Stomach (tissue), 9 donors: Measurements from ENCODE around the gene FRYL. TPM values are rescaled to one million over a fixed set of nuclear protein-coding genes. Genes with fewer than 3 reads are reported as not detected.
A peak's percentile ranks its signal among the peaks of the same experiment; 100 is the strongest.

ENCODE experiments used
- DNase-seq, 2 donors: peaks; one replicate each; pipeline versions ENCODE4 v3.0.0 to v3.0.0-alpha.2; 2013 to 2019
- H3K27ac ChIP-seq, 5 donors: fragments of 200-600 bp in 4 of 5; sonication (generic) in 4 of 5; one replicate each; pipeline ENCODE4 v1.5.1; 2013 to 2019; ENCODE audit warnings: mild to moderate bottlenecking in 1 of 5, moderate library complexity in 1 of 5
- H3K27me3 ChIP-seq, 3 donors: fragments of 200-600 bp; sonication (generic); one replicate each; pipeline ENCODE4 v1.5.1; 2017 to 2019; ENCODE audit warnings: mixed run types in 1 of 3
- H3K36me3 ChIP-seq, 4 donors: fragments of 200-600 bp; sonication (generic); 1 replicate in 3 of 4; 2 replicates in 1 of 4; pipeline ENCODE4 v1.5.1; 2016 to 2019
- H3K4me1 ChIP-seq, 4 donors: fragments of 200-600 bp; sonication (generic); one replicate each; pipeline ENCODE4 v1.5.1; 2016 to 2019
- H3K4me3 ChIP-seq, 4 donors: fragments of 200-600 bp; sonication (generic) in 3 of 4; one replicate each; pipeline ENCODE4 v1.5.1; 2016 to 2019; ENCODE audit warnings: mild to moderate bottlenecking in 1 of 4
- H3K9me3 ChIP-seq, 4 donors: fragments of 200-600 bp; sonication (generic); one replicate each; pipeline ENCODE4 v1.5.1; 2016 to 2019
- EP300 ChIP-seq: sonication (generic); formaldehyde crosslinking; IDR thresholded peaks from one replicate; pipeline ENCODE4 v1.6.1; 2017; ENCODE audit warnings: antibody characterized with exemption
- POLR2A ChIP-seq, 4 donors: fragments of 450-650 bp; IDR thresholded peaks; one replicate each; pipeline ENCODE4 v1.6.1; 2016; ENCODE audit warnings: antibody characterized with exemption in 4 of 4, control low read depth in 2 of 4, mild to moderate bottlenecking in 1 of 4, moderate library complexity in 1 of 4
- POLR2AphosphoS5 ChIP-seq, 3 donors: sonication (generic); formaldehyde crosslinking; IDR thresholded peaks; one replicate each; pipeline ENCODE4 v1.6.1; 2016; ENCODE audit warnings: antibody characterized with exemption in 3 of 3
- WGBS, 5 donors: extraction: QIAGEN DNeasy Blood & Tissue Kit in 3 of 5; methylation state at CpG; one replicate each; pipeline versions ENCODE4 v1.1.5 to v1.1.7; 2013 to 2018; 5-methylcytosine and 5-hydroxymethylcytosine counted together
- intact Hi-C: fragments of 100-400 bp; cut with DNase I; formaldehyde crosslinking; loops from one replicate; pipeline ENCODE4 v1.15.1; 2023; ENCODE audit warnings: low total_unique reads
- polyA plus RNA-seq, 3 donors: library from polyadenylated mRNA; stranded (reverse); fragments of 200-250 nt; gene quantifications; one replicate each; pipeline ENCODE4 v1.2.3, GENCODE V29; 2013
- total RNA-seq, 5 donors: library from RNA; depleted of rRNA; stranded (reverse); fragments of >200 nt; gene quantifications; one replicate each; pipeline versions ENCODE4 v1.1.0 to v1.2.3, GENCODE V29; 2014 to 2016
- TF ChIP-seq, protein P1 (sequence below), 7 experiments: fragments of 450-650 bp in 4 of 7; fragments of 200-600 bp in 3 of 7; sonication (generic) in 3 of 7; IDR thresholded peaks; one replicate each; pipeline ENCODE4 v1.5.1; 2016 to 2019; ENCODE audit warnings: antibody characterized with exemption in 7 of 7, control low read depth in 2 of 7, mild to moderate bottlenecking in 1 of 7
- donor health status: healthy with polysubstance abuse.
- donor health status: Bipolar disorder and iron deficiency.
- donor health status: healthy.

The FRYL gene
- total and polyA plus RNA-seq, 8 donors = 6.4 to 697 (median 67.0) TPM

GRCh38 chr4:48556268-48556667, 223.8 kb downstream of the FRYL start:
- no peak overlapping the region for H3K4me3 ChIP-seq
- TF ChIP-seq, protein P1, sequence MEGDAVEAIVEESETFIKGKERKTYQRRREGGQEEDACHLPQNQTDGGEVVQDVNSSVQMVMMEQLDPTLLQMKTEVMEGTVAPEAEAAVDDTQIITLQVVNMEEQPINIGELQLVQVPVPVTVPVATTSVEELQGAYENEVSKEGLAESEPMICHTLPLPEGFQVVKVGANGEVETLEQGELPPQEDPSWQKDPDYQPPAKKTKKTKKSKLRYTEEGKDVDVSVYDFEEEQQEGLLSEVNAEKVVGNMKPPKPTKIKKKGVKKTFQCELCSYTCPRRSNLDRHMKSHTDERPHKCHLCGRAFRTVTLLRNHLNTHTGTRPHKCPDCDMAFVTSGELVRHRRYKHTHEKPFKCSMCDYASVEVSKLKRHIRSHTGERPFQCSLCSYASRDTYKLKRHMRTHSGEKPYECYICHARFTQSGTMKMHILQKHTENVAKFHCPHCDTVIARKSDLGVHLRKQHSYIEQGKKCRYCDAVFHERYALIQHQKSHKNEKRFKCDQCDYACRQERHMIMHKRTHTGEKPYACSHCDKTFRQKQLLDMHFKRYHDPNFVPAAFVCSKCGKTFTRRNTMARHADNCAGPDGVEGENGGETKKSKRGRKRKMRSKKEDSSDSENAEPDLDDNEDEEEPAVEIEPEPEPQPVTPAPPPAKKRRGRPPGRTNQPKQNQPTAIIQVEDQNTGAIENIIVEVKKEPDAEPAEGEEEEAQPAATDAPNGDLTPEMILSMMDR (IDR thresholded peaks at IDR 0.05) = no peak
- no peak for TF ChIP-seq POLR2AphosphoS5 (IDR thresholded peaks at IDR 0.05)
- TF ChIP-seq EP300 = no peak
- no peak for TF ChIP-seq POLR2A (IDR thresholded peaks at IDR 0.05)
- intact Hi-C loops = no loop called here
- H3K36me3 ChIP-seq = peaks cover 32 to 96% (median 96%) of the 10 kb centered on the region in 4 donors
- H3K27me3 ChIP-seq = no peaks in the 10 kb centered on the region
- no peaks in the 10 kb centered on the region for H3K9me3 ChIP-seq
- no peaks in the 10 kb centered on the region for H3K4me1 ChIP-seq
- DNase-seq = no peak
- WGBS, 5 donors = 83 to 95% (median 91%) methylated on average over 2 of the region's 2 CpGs
- H3K27ac ChIP-seq = no peak overlapping the region

GRCh38 chr4:48554606-48555005, 225.5 kb downstream of the FRYL start:
- TF ChIP-seq, protein P1 (IDR thresholded peaks at IDR 0.05) = no peak
- TF ChIP-seq POLR2AphosphoS5 (IDR thresholded peaks at IDR 0.05) (no peak), POLR2A (IDR thresholded peaks at IDR 0.05) (no peak), EP300 (no peak)
- WGBS, 5 donors = 68 to 95% (median 76%) methylated on average over 4 to 5 of the region's 5 CpGs
- Histone ChIP-seq H3K27ac (no peak overlapping the region), H3K36me3 (peaks cover 36 to 96% (median 96%) of the 10 kb centered on the region in 4 donors), H3K4me1 (no peaks in the 10 kb centered on the region), H3K4me3 (no peak overlapping the region), H3K27me3 (no peaks in the 10 kb centered on the region), H3K9me3 (no peaks in the 10 kb centered on the region)
- intact Hi-C loops = no loop called here
- DNase-seq = no peak

DNA sequence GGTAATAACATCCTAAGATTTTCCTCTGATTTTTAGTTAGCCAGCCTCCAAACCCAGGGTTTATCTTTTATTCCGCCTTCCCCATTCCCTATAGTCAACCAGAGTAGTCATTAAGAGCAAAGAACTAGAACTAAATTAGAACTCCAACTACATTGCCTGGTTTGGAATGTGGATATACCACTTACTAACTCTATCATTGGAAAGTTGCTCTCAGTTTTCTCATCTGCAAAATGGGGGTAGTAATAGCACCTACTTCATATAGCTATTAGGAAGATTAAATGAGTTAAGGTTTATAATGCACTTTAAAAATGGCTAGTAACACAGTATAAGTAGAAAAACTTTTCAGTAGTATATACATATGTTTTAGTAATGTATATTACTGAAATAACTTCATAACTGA, 226.4 kb downstream of the FRYL start:
- Histone ChIP-seq H3K9me3 (no peaks in the 10 kb centered on the region), H3K36me3 (peaks cover 39 to 99% (median 97%) of the 10 kb centered on the region in 4 donors)
- 93 to 100% (median 100%) methylated on average over 1 of the region's 1 CpG for WGBS, 5 donors

DNA sequence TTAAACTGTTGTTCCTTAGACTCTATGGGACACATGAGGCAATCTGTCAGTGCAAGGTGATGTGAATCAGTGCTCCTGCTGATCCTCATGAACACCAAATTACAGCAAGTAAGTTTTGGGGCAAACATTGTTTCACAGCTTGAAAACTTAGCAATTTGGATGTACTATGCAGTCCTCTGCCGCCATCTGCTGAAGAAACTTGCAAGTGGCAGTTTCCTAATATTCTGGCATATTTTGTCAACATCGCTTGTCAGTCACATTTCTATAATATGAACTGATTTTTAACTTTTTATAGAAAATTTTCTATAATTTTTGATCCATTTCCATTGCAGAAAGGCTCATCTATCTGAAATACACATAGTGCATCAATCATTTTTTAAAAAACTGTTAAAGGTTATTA, 233.7 kb downstream of the FRYL start:
- Histone ChIP-seq H3K4me1 (no peaks in the 10 kb centered on the region), H3K36me3 (peaks cover 60 to 100% (median 97%) of the 10 kb centered on the region in 4 donors), H3K27me3 (no peaks in the 10 kb centered on the region), H3K27ac (no peak overlapping the region), H3K4me3 (no peak overlapping the region), H3K9me3 (no peaks in the 10 kb centered on the region)
- DNase-seq = peak in 1 of 2 donors; percentile 68
- intact Hi-C loops = no loop called here
- WGBS, 5 donors = 68 to 85% (median 75%) methylated on average over 2 of the region's 2 CpGs
- TF ChIP-seq EP300 (no peak), POLR2A (IDR thresholded peaks at IDR 0.05) (no peak)
- TF ChIP-seq, protein P1 (IDR thresholded peaks at IDR 0.05) = peak in 2 of 7 experiments; percentile 14 to 29

More for the DNA sequence above, 226.4 kb downstream of the FRYL start:
- no peaks in the 10 kb centered on the region for H3K27me3 ChIP-seq
- H3K4me3 ChIP-seq = no peak overlapping the region
- DNase-seq = no peak
- no peaks in the 10 kb centered on the region for H3K4me1 ChIP-seq
- intact Hi-C loops = no loop called here
- no peak for TF ChIP-seq EP300
- no peak for TF ChIP-seq POLR2AphosphoS5 (IDR thresholded peaks at IDR 0.05)
- TF ChIP-seq, protein P1 (IDR thresholded peaks at IDR 0.05) = no peak
- TF ChIP-seq POLR2A (IDR thresholded peaks at IDR 0.05) = no peak
- no peak overlapping the region for H3K27ac ChIP-seq
